Subcutaneous adipose tissue (tissue), 4 donors: Measurements from ENCODE around the gene ADORA2A. TPM values are rescaled to one million over a fixed set of nuclear protein-coding genes. Genes with fewer than 3 reads are reported as not detected.

Experiments used
- CTCF ChIP-seq: fragments of 450-650 bp; IDR thresholded peaks from one replicate; pipeline ENCODE4 v1.5.1; 2016; ENCODE audit warnings: low read depth, mild to moderate bottlenecking, control low read depth, antibody characterized with exemption, moderate library complexity
- total RNA-seq, 4 donors: library from RNA; depleted of rRNA; stranded (reverse); fragments of >200 nt; gene quantifications; one replicate each; pipeline ENCODE4 v1.1.0, GENCODE V29; 2016

The ADORA2A gene
- total RNA-seq, 4 donors from 2014 or later: 0.88 to 4.7 (median 2.2) TPM

- no peak for TF ChIP-seq CTCF
Observed at GRCh38 chr22:24414984-24415945, 12.1 kb upstream of the ADORA2A start.

- no peak for TF ChIP-seq CTCF
Observed at GRCh38 chr22:24416095-24416494, 11.3 kb upstream of the ADORA2A start.

- no peak for TF ChIP-seq CTCF
Observed at GRCh38 chr22:24416611-24417010, 10.8 kb upstream of the ADORA2A start.

- no peak for TF ChIP-seq CTCF
Observed at GRCh38 chr22:24417200-24417599, 10.2 kb upstream of the ADORA2A start.

GRCh38 chr22:24417901-24418641 lies 9.3 kb upstream of the ADORA2A start:
- no peak for TF ChIP-seq CTCF

- no peak for TF ChIP-seq CTCF
Observed at GRCh38 chr22:24418786-24419474, 8.5 kb upstream of the ADORA2A start.

GRCh38 chr22:24419475-24419850 lies 7.9 kb upstream of the ADORA2A start:
- TF ChIP-seq CTCF: no peak
